H1 (cell line): ENCODE measurements around the gene ENOX2. TPM values are rescaled to one million over a fixed set of nuclear protein-coding genes. Genes with fewer than 3 reads are reported as not detected.

Source experiments
- CTCF ChIA-PET: fragments of 300-600 bp; sonication (Branson Sonifier 250); formaldehyde crosslinking; loops from one replicate; lab custom pipeline; 2021; ENCODE audit not compliant: partially characterized antibody; lab: Charles Lee
- POLR2A ChIA-PET: fragments of 300-600 bp; sonication (Branson Sonifier 250); formaldehyde crosslinking; loops from one replicate; lab custom pipeline; 2021; ENCODE audit warnings: inconsistent platforms; ENCODE audit not compliant: partially characterized antibody; lab: Charles Lee
- DNase-seq, 2 experiments: peaks; one replicate each; pipeline versions ENCODE4 v3.0.0 to v3.0.0-alpha.2; 2010 to 2022; ENCODE audit warnings: low spot score in 2 of 2, low read depth in 1 of 2, mixed read lengths in 1 of 2
- FAIRE-seq: peaks from 2 replicates; lab custom pipeline; 2011; peaks lifted over from hg19 to GRCh38; lab: Jason Lieb, UNC
- H2AFZ ChIP-seq: 2 replicates; pipeline ENCODE4 v1.8.1; 2012; ENCODE audit warnings: low read length, inconsistent platforms
- H2AK5ac ChIP-seq: 2 replicates; pipeline ENCODE4 v1.6.1; 2013; ENCODE audit warnings: low read depth, low read length
- H2BK120ac ChIP-seq: replicated peaks from 2 replicates; pipeline ENCODE3; 2013; ENCODE audit warnings: low read depth, low read length, inconsistent platforms
- H2BK12ac ChIP-seq: 2 replicates; pipeline ENCODE4 v1.6.1; 2013; ENCODE audit warnings: low read depth, low read length
- H2BK15ac ChIP-seq: 2 replicates; pipeline ENCODE4 v1.6.1; 2013; ENCODE audit warnings: low read length
- H2BK20ac ChIP-seq: 2 replicates; pipeline ENCODE4 v1.6.1; 2013; ENCODE audit warnings: low read length
- H2BK5ac ChIP-seq: 2 replicates; pipeline ENCODE4 v1.6.1; 2013; ENCODE audit warnings: low read depth, low read length
- H3K14ac ChIP-seq: 2 replicates; pipeline ENCODE4 v1.6.1; 2013; ENCODE audit warnings: inconsistent platforms; ENCODE audit not compliant: insufficient read length
- H3K18ac ChIP-seq: 2 replicates; pipeline ENCODE4 v1.6.1; 2013; ENCODE audit warnings: low read length; ENCODE audit errors: extremely low read depth
- H3K23ac ChIP-seq: 2 replicates; pipeline ENCODE4 v1.6.1; 2013; ENCODE audit warnings: inconsistent platforms; ENCODE audit not compliant: insufficient read length
- H3K23me2 ChIP-seq: 2 replicates; pipeline ENCODE4 v1.6.1; 2013; ENCODE audit warnings: low read depth, low read length
- H3K27ac ChIP-seq: 2 replicates; pipeline ENCODE4 v1.6.1; 2011; ENCODE audit warnings: low read depth, low read length, inconsistent platforms
- H3K27me3 ChIP-seq, 4 experiments: replicated peaks in 1 of 4; 1 replicate in 1 of 4; 2 replicates in 3 of 4; pipeline versions ENCODE4 v1.6.1 to v1.8.1; 2011 to 2013; ENCODE audit warnings: low read length in 3 of 4, mild to moderate bottlenecking in 3 of 4, inconsistent platforms in 2 of 4, mixed read lengths in 2 of 4, moderate library complexity in 1 of 4; ENCODE audit not compliant: control insufficient read depth in 3 of 4, insufficient read depth in 3 of 4; ENCODE audit errors: extremely low read depth in 1 of 4
- H3K36me3 ChIP-seq, 4 experiments: 2 replicates each; pipeline versions ENCODE4 v1.6.1 to v1.8.1; 2011 to 2013; ENCODE audit warnings: mild to moderate bottlenecking in 4 of 4, low read length in 3 of 4, moderate library complexity in 2 of 4, control low read depth in 1 of 4, inconsistent platforms in 1 of 4; ENCODE audit not compliant: insufficient read depth in 4 of 4, control insufficient read depth in 2 of 4
- H3K4ac ChIP-seq: replicated peaks from 2 replicates; pipeline ENCODE3; 2013; ENCODE audit warnings: low read length, low read depth, mixed read lengths, inconsistent platforms; ENCODE audit not compliant: insufficient read length
- H3K4me1 ChIP-seq, 4 experiments: replicated peaks in 1 of 4; 1 replicate in 1 of 4; 2 replicates in 3 of 4; pipeline versions ENCODE4 v1.6.1 to v1.8.1; 2011 to 2013; ENCODE audit warnings: low read length in 3 of 4, inconsistent platforms in 2 of 4, mixed read lengths in 1 of 4; ENCODE audit not compliant: insufficient read depth in 4 of 4, control insufficient read depth in 3 of 4
- H3K4me2 ChIP-seq, 2 experiments: 2 replicates each; pipeline versions ENCODE4 v1.6.1 to v1.8.1; 2011 to 2013; ENCODE audit warnings: low read depth in 2 of 2, low read length in 2 of 2, control low read depth in 1 of 2, inconsistent platforms in 1 of 2, mild to moderate bottlenecking in 1 of 2; ENCODE audit not compliant: insufficient read depth in 1 of 2
- H3K4me3 ChIP-seq, 4 experiments: fragments of 200-600, 300-600 bp in 1 of 4; sonication (generic), shearing (Covaris generic), sonication (Bioruptor Twin) in 1 of 4; 2 replicates each; pipeline versions ENCODE4 v1.5.1 to v1.8.1; 2011 to 2016; ENCODE audit warnings: low read length in 4 of 4, low read depth in 3 of 4, control low read depth in 2 of 4, inconsistent platforms in 2 of 4, mild to moderate bottlenecking in 2 of 4, mixed read lengths in 1 of 4, moderate library complexity in 1 of 4; ENCODE audit not compliant: insufficient read depth in 2 of 4; ENCODE audit errors: extremely low read depth in 1 of 4
- H3K56ac ChIP-seq: replicated peaks from 2 replicates; pipeline ENCODE3; 2013; ENCODE audit warnings: low read depth, mild to moderate bottlenecking, mixed read lengths, low read length, inconsistent platforms; ENCODE audit not compliant: insufficient read length
- H3K79me1 ChIP-seq: 2 replicates; pipeline ENCODE4 v1.6.1; 2013; ENCODE audit warnings: low read depth, low read length, control low read depth
- H3K79me2 ChIP-seq, 2 experiments: 2 replicates each; pipeline versions ENCODE4 v1.6.1 to v1.8.1; 2012 to 2013; ENCODE audit warnings: low read length in 2 of 2, mild to moderate bottlenecking in 2 of 2, inconsistent platforms in 1 of 2; ENCODE audit not compliant: insufficient read depth in 2 of 2, control insufficient read depth in 1 of 2
- H3K9ac ChIP-seq, 4 experiments: replicated peaks in 1 of 4; 1 replicate in 1 of 4; 2 replicates in 3 of 4; pipeline versions ENCODE4 v1.6.1 to v1.8.1; 2011 to 2013; ENCODE audit warnings: low read depth in 3 of 4, low read length in 3 of 4, control low read depth in 2 of 4, mild to moderate bottlenecking in 2 of 4, moderate library complexity in 2 of 4, inconsistent platforms in 1 of 4; ENCODE audit errors: extremely low read depth in 1 of 4
- H3K9me3 ChIP-seq, 2 experiments: 2 replicates each; pipeline versions ENCODE4 v1.6.1 to v1.8.1; 2012 to 2013; ENCODE audit warnings: mild to moderate bottlenecking in 2 of 2, moderate library complexity in 2 of 2, control low read depth in 1 of 2, inconsistent platforms in 1 of 2, low read depth in 1 of 2, low read length in 1 of 2, mixed read lengths in 1 of 2; ENCODE audit not compliant: insufficient read depth in 2 of 2
- H4K20me1 ChIP-seq, 2 experiments: replicated peaks in 1 of 2; 2 replicates each; pipeline versions ENCODE3 to v1.8.1; 2011 to 2013; ENCODE audit warnings: inconsistent platforms in 2 of 2, low read length in 2 of 2, mild to moderate bottlenecking in 1 of 2; ENCODE audit not compliant: insufficient read depth in 2 of 2, control insufficient read depth in 1 of 2
- H4K5ac ChIP-seq: 2 replicates; pipeline ENCODE4 v1.6.1; 2013; ENCODE audit warnings: low read length, low read depth, mixed read lengths, inconsistent platforms; ENCODE audit not compliant: insufficient read length
- H4K8ac ChIP-seq: 2 replicates; pipeline ENCODE4 v1.8.0; 2013; ENCODE audit warnings: mild to moderate bottlenecking, moderate library complexity, low read length, inconsistent platforms; ENCODE audit not compliant: insufficient read depth; ENCODE audit errors: extremely low read depth
- H4K91ac ChIP-seq: replicated peaks from 2 replicates; pipeline ENCODE3; 2013; ENCODE audit warnings: low read length, mixed read lengths, inconsistent platforms; ENCODE audit not compliant: insufficient read length
- KDM5A ChIP-seq: fragments of 200-600 bp; IDR thresholded peaks from 2 replicates; pipeline ENCODE4 v1.7.1; 2012; ENCODE audit warnings: mild to moderate bottlenecking, low read length, inconsistent platforms, mixed read lengths
- MAX ChIP-seq: IDR thresholded peaks from 2 replicates; pipeline ENCODE4 v1.6.1; 2012; ENCODE audit warnings: inconsistent platforms
- POU5F1 ChIP-seq: IDR thresholded peaks from 2 replicates; pipeline ENCODE4 v1.6.1; 2011; ENCODE audit warnings: low read depth, mild to moderate bottlenecking, low read length, moderate library complexity
- SIN3A ChIP-seq, 2 experiments: IDR thresholded peaks in 1 of 2; conservative IDR thresholded peaks in 1 of 2; 2 replicates each; pipeline ENCODE4 v1.6.1; 2011 to 2012; ENCODE audit warnings: low read length in 2 of 2, improper control_type of control experiment in 1 of 2, low read depth in 1 of 2, mild to moderate bottlenecking in 1 of 2
- SUZ12 ChIP-seq: fragments of 200-600 bp; sonication (generic); IDR thresholded peaks from 2 replicates; pipeline ENCODE4 v1.6.1; 2012; ENCODE audit warnings: mild to moderate bottlenecking, inconsistent platforms, low read length, moderate library complexity, mixed read lengths
- WGBS, 2 experiments: shearing (Covaris generic) in 1 of 2; methylation state at CpG; one replicate each; pipeline versions ENCODE4 v1.1.6 to v1.1.7; 2013 to 2015; ENCODE audit warnings: low lambda C conversion rate in 2 of 2, mixed read lengths in 2 of 2, inconsistent platforms in 1 of 2, low coverage in 1 of 2, missing lambda C conversion rate in 1 of 2; ENCODE audit not compliant: insufficient replicate concordance in 2 of 2, insufficient coverage in 1 of 2, insufficient read length in 1 of 2; ENCODE audit errors: extremely low coverage in 1 of 2, missing lambda C conversion rate in 1 of 2; 5-methylcytosine and 5-hydroxymethylcytosine counted together
- polyA plus RNA-seq, 7 experiments: library from polyadenylated mRNA; depleted of rRNA in 3 of 7; stranded (reverse) in 5 of 7; unstranded in 2 of 7; fragments of >200 nt in 5 of 7; fragments of 200-250 nt in 2 of 7; gene quantifications; 1 replicate in 5 of 7; 2 replicates in 1 of 7; 4 replicates in 1 of 7; pipeline versions ENCODE4 v1.2.1 to v1.2.3, GENCODE V29; 2011 to 2013; ENCODE audit warnings: missing spikeins in 2 of 7, mixed read lengths in 2 of 7
- total RNA-seq: library from RNA; stranded (reverse); fragmentation: NEBNext Ultra II Directional; extraction: Animal tissue kit (Norgen Biotek cat#: 25700); gene quantifications from 2 replicates; pipeline ENCODE4 v1.2.1, GENCODE V29; 2021

The ENOX2 gene
- total and polyA plus RNA-seq, 2 of the 8 experiments (the other 6 are each of a cell fraction or from before 2014, with no cell fraction given), result 4.5 to 12.3 TPM

DNA sequence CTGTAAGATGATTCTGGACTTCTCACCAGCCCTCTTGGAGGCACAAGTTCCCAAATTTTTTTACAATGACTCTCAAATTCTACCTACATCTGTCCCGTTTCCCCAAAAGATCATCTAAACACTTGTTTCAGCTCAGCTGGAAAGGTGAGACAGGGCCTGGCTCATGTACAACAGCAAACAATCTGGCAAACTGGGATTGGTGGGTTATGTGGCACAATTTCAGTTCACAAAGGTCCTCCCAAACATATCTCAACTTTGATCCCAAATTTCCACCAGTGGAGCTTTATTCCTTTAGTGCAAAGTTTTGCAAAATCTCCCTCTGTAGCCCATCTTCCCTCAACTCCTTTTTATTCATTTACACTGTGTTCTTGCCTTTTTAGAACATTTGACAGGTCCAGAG lies 207.1 kb downstream of the ENOX2 start:
- Histone ChIP-seq H4K91ac (no peak overlapping the region), H2BK15ac (no peak overlapping the region), H3K79me1 (no peaks in the 10 kb centered on the region), H3K14ac (no peak overlapping the region), H3K4me3 (no peak overlapping the region), H3K79me2 (no peaks in the 10 kb centered on the region), H4K20me1 (no peaks in the 10 kb centered on the region), H2BK12ac (no peak overlapping the region), H3K36me3 (no peaks in the 10 kb centered on the region), H2BK20ac (no peak overlapping the region), H2BK5ac (no peak overlapping the region), H3K4me2 (no peak overlapping the region), H3K4ac (no peak overlapping the region), H3K27me3 (no peaks in the 10 kb centered on the region), H3K9ac (no peak overlapping the region), H2AK5ac (no peak overlapping the region), H3K23me2 (no peaks in the 10 kb centered on the region), H4K5ac (no peak overlapping the region), H3K18ac (no peak overlapping the region), H3K4me1 (peaks cover 0 to 3% (median 0%) of the 10 kb centered on the region in 4 experiments; a peak in 1 of 7 replicates), H3K56ac (no peak overlapping the region), H3K27ac (no peak overlapping the region), H2BK120ac (no peak overlapping the region), H2AFZ (no peak overlapping the region), H3K9me3 (no peaks in the 10 kb centered on the region), H4K8ac (no peak overlapping the region), H3K23ac (no peak overlapping the region)
- DNase-seq (no peak), FAIRE-seq (no peak)
- 86% methylated on average over 1 of the region's 1 CpG; no CpG with 5 or more reads in 1 of the 2 experiments for WGBS, 2 experiments
- TF ChIP-seq SUZ12, result no peak
- TF ChIP-seq SIN3A (conservative IDR thresholded peaks at IDR 0.05 in 1 of 2, IDR thresholded peaks at IDR 0.05 in 1 of 2; ENCODE audit: low read depth in 1 of 2, low read length in 2 of 2), result no peak
- no peak for TF ChIP-seq KDM5A
- TF ChIP-seq POU5F1, result no peak
- no peak for TF ChIP-seq MAX
- CTCF ChIA-PET, result no interaction called here
- POLR2A ChIA-PET, result no interaction called here
